Esophagus squamous epithelium (tissue), 4 donors: ENCODE measurements around the gene SLC18A3.

Source experiments
- CTCF ChIP-seq, 6 experiments: fragments of 450-650 bp in 4 of 6; fragments of 200-600 bp in 2 of 6; sonication (generic) in 2 of 6; IDR thresholded peaks; one replicate each; pipeline ENCODE4 v1.5.1; 2016 to 2019; ENCODE audit warnings: antibody characterized with exemption in 6 of 6, mild to moderate bottlenecking in 4 of 6, moderate library complexity in 4 of 6
- POLR2A ChIP-seq, 4 donors: fragments of 450-650 bp; IDR thresholded peaks; one replicate each; pipeline ENCODE4 v1.6.1; 2017; ENCODE audit warnings: antibody characterized with exemption in 4 of 4, mild to moderate bottlenecking in 4 of 4, moderate library complexity in 3 of 4

DNA sequence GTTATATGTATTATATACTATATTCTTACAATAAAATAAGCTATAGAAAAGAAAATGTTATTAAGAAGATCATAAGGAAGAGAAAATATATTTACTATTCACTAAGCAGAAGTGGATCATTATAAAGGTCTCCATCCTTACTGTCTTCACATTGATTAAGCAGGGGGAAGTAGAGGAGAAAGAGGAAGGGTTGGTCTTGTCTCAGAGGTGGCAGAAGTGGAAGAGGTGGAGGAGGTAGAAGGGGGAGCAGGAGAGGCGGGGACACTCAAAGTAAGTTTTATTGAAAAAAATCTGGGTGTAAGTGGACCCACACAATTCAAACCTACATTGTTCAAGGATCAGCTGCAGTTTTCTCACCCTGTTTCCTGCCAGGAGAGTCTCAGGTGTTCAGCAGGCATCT lies 42.3 kb upstream of the SLC18A3 start:
- TF ChIP-seq CTCF (IDR thresholded peaks at IDR 0.05) (no peak), POLR2A (IDR thresholded peaks at IDR 0.05) (no peak)
